ENCODE measurements around the gene BPI.

- TF ChIP-seq CTCF (IDR thresholded peaks at IDR 0.05) (no peak), EZH2 (IDR thresholded peaks at IDR 0.05) (no peak), EZH2phosphoT487 (IDR thresholded peaks at IDR 0.05) (no peak)
These were observed 39.6 kb downstream of the BPI start for GRCh38 chr20:38343311-38344106.
